Measurements from ENCODE around the gene CLIC3. TPM values are rescaled to one million over a fixed set of nuclear protein-coding genes. Genes with fewer than 3 reads are reported as not detected.

The CLIC3 gene
- total and polyA plus RNA-seq, 2 donors (not counting 1 experiment from before 2014, with no cell fraction given): 1.1 to 1.9 TPM

DNA sequence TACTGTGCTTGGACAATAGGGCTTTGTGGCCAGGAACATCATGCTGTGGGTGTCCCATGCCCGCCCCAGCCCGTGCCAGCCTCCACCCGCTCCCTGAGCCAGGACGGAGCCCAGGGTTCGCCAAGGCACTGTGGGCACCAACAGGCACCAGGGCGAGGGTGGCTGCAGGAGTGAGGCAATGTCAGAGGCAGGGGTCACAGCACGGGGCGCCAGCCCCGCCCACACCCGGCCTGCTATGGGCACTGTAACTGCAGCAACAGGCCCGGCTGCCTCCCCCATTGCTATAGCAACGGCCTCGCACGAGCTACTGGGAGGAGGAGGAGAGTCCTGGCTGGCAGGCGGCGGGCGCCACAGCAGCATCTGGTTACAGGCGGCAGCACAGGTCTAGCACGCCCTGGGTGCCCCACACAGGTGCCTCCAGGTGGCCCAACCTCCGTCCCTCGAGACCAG, 29.2 kb upstream of the CLIC3 start:
- Mint-ChIP-seq H3K27me3 (no peaks in the 10 kb centered on the region), H3K27ac (peak overlapping the region; percentile 56), H3K4me3 (peak overlapping the region; percentile 41), H3K9me3 (ENCODE audit: insufficient read depth) (no peaks in the 10 kb centered on the region), H3K4me1 (peaks cover 36% of the 10 kb centered on the region)
- Histone ChIP-seq H3K4me3 (ENCODE audit: control extremely low read depth in 1 of 5, extremely low read depth in 1 of 5, insufficient read depth in 1 of 5, low read depth in 2 of 5, low read length in 4 of 5) (no peak overlapping the region), H3K79me2 (ENCODE audit: control insufficient read depth, insufficient read depth, low read length) (no peaks in the 10 kb centered on the region), H2AFZ (ENCODE audit: insufficient read depth, low read depth, low read length, poor library complexity, severe bottlenecking) (no peak overlapping the region), H3K27ac (ENCODE audit: low read length in 2 of 2) (peak overlapping the region in 1 of 2 donors; percentile 39), H4K20me1 (ENCODE audit: control insufficient read depth, insufficient read depth, low read length, poor library complexity, severe bottlenecking) (peaks cover 11% of the 10 kb centered on the region), H3K9me3 (ENCODE audit: control extremely low read depth in 1 of 3, control insufficient read depth in 2 of 3, insufficient read depth in 1 of 3, low read length in 2 of 3) (peaks cover 0 to 12% (median 0%) of the 10 kb centered on the region in 3 donors), H3K9ac (ENCODE audit: low read length) (no peak overlapping the region), H3K27me3 (replicated peaks in 1 of 4; ENCODE audit: control extremely low read depth in 1 of 4, control insufficient read depth in 3 of 4, insufficient read depth in 4 of 4, low read length in 3 of 4) (no peaks in the 10 kb centered on the region), H3K4me1 (ENCODE audit: control insufficient read depth in 2 of 2, insufficient read depth in 2 of 2, low read length in 2 of 2) (peaks cover 25 to 42% of the 10 kb centered on the region in 2 donors), H3K36me3 (replicated peaks in 1 of 2; ENCODE audit: control extremely low read depth in 1 of 2, control insufficient read depth in 1 of 2, extremely low read depth in 1 of 2, insufficient read depth in 2 of 2, low read length in 1 of 2) (no peaks in the 10 kb centered on the region), H3K4me2 (replicated peaks; ENCODE audit: low read depth, low read length, poor library complexity, severe bottlenecking) (no peak overlapping the region)
- ChIA-PET POLR2A (interaction anchor here (0.6 kb wide), 1 partner anchor 22 kb away, joined by 5 read pairs; no protein-coding TSS in a partner anchor), CTCF (interaction anchor here (0.7 to 5.9 kb wide), 13 partner anchors 9 to 238 kb away, joined by 3 to 49 read pairs (median 6); partner anchors contain the start of genes CLIC3, NPDC1 and SAPCD2)
- ATAC-seq (ENCODE audit: low read depth) (peak; percentile 15), DNase-seq (peak; percentile 74)
- intact Hi-C loops (cut with micrococcal nuclease): loop anchor here (1.0 kb wide), 1 partner anchor 75 kb away; no protein-coding TSS in a partner anchor
- 65% methylated on average over 20 of the region's 21 CpGs for WGBS (ENCODE audit: insufficient coverage)
- TF ChIP-seq EZH2 (IDR thresholded peaks at IDR 0.05; ENCODE audit: borderline replicate concordance, insufficient read depth, low read depth, low read length, poor library complexity, severe bottlenecking): no peak
- TF ChIP-seq, protein P1, sequence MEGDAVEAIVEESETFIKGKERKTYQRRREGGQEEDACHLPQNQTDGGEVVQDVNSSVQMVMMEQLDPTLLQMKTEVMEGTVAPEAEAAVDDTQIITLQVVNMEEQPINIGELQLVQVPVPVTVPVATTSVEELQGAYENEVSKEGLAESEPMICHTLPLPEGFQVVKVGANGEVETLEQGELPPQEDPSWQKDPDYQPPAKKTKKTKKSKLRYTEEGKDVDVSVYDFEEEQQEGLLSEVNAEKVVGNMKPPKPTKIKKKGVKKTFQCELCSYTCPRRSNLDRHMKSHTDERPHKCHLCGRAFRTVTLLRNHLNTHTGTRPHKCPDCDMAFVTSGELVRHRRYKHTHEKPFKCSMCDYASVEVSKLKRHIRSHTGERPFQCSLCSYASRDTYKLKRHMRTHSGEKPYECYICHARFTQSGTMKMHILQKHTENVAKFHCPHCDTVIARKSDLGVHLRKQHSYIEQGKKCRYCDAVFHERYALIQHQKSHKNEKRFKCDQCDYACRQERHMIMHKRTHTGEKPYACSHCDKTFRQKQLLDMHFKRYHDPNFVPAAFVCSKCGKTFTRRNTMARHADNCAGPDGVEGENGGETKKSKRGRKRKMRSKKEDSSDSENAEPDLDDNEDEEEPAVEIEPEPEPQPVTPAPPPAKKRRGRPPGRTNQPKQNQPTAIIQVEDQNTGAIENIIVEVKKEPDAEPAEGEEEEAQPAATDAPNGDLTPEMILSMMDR (IDR thresholded peaks at IDR 0.05): no peak

DNA sequence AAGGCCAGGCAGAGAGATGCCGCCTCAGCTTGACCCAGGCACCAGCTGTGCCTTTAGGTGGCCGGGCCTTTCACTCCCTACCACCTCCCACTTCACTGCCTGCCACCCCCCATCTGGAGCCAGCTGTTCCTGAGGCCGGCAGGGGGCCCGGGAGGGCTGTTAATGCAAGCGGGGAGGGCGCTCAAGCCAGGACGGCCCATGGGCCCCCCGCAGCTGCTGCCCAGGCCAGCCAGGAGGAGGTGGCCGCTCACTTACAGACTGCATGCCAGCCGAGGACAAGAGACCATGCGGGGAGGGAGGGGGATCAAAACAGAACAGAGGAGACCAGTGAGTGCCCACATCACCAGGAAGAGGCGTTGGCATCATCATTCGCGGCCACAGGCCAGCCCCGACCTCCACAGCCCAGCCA, 27.2 kb upstream of the CLIC3 start:
- Histone ChIP-seq H3K4me3 (ENCODE audit: control extremely low read depth in 1 of 5, extremely low read depth in 1 of 5, insufficient read depth in 1 of 5, low read depth in 2 of 5, low read length in 4 of 5) (no peak overlapping the region), H3K27me3 (replicated peaks in 1 of 4; ENCODE audit: control extremely low read depth in 1 of 4, control insufficient read depth in 3 of 4, insufficient read depth in 4 of 4, low read length in 3 of 4) (no peaks in the 10 kb centered on the region), H2AFZ (ENCODE audit: insufficient read depth, low read depth, low read length, poor library complexity, severe bottlenecking) (no peak overlapping the region), H3K36me3 (replicated peaks in 1 of 2; ENCODE audit: control extremely low read depth in 1 of 2, control insufficient read depth in 1 of 2, extremely low read depth in 1 of 2, insufficient read depth in 2 of 2, low read length in 1 of 2) (no peaks in the 10 kb centered on the region), H3K9me3 (ENCODE audit: control extremely low read depth in 1 of 3, control insufficient read depth in 2 of 3, insufficient read depth in 1 of 3, low read length in 2 of 3) (peaks cover 0 to 9% (median 0%) of the 10 kb centered on the region in 3 donors), H4K20me1 (ENCODE audit: control insufficient read depth, insufficient read depth, low read length, poor library complexity, severe bottlenecking) (peaks cover 4% of the 10 kb centered on the region), H3K4me2 (replicated peaks; ENCODE audit: low read depth, low read length, poor library complexity, severe bottlenecking) (no peak overlapping the region), H3K9ac (ENCODE audit: low read length) (no peak overlapping the region), H3K27ac (ENCODE audit: low read length in 2 of 2) (no peak overlapping the region), H3K79me2 (ENCODE audit: control insufficient read depth, insufficient read depth, low read length) (no peaks in the 10 kb centered on the region), H3K4me1 (ENCODE audit: control insufficient read depth in 2 of 2, insufficient read depth in 2 of 2, low read length in 2 of 2) (peaks cover 7 to 22% of the 10 kb centered on the region in 2 donors)
- TF ChIP-seq, protein P1 (IDR thresholded peaks at IDR 0.05): no peak
- no peak for TF ChIP-seq EZH2 (IDR thresholded peaks at IDR 0.05; ENCODE audit: borderline replicate concordance, insufficient read depth, low read depth, low read length, poor library complexity, severe bottlenecking)
- no peaks in the 10 kb centered on the region for H3K27me3 Mint-ChIP-seq
- intact Hi-C loops (cut with micrococcal nuclease): no loop called here
- no peak for DNase-seq
- POLR2A ChIA-PET: no interaction called here
- H3K4me3 Mint-ChIP-seq: no peak overlapping the region
- H3K4me1 Mint-ChIP-seq: peaks cover 17% of the 10 kb centered on the region
- CTCF ChIA-PET: no interaction called here
- H3K27ac Mint-ChIP-seq: no peak overlapping the region
- no peak for ATAC-seq (ENCODE audit: low read depth)
- H3K9me3 Mint-ChIP-seq (ENCODE audit: insufficient read depth): no peaks in the 10 kb centered on the region
- 94% methylated on average over 11 of the region's 15 CpGs for whole genome bisulfite sequencing (ENCODE audit: insufficient coverage)

Measured in B cell (primary cell).